ENCODE results near the gene NADK.

NADK gene

GRCh38 chr1:1786836-1787605 lies 8.8 kb upstream of the NADK start:
- no peak for DNase-seq

DNA sequence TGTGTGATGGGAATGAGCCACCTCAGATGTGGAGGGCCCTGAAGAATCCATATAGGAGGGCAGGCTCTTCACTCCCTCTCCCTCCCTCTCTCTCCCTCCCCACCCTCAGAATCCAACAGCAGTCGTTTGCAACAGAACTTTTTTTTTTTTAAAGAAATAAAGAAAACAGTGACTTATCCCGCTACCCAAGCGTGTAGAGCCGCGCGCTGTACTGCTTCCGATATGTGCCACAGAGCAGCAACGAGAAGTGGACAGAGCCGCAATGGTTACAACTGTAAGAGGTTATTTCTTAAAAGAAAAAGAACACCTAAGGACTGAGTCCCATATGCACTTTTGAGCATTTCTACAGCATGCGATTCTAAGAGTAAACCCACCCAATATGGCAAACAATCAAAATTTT lies 7.4 kb upstream of the NADK start:
- DNase-seq, result no peak

DNA sequence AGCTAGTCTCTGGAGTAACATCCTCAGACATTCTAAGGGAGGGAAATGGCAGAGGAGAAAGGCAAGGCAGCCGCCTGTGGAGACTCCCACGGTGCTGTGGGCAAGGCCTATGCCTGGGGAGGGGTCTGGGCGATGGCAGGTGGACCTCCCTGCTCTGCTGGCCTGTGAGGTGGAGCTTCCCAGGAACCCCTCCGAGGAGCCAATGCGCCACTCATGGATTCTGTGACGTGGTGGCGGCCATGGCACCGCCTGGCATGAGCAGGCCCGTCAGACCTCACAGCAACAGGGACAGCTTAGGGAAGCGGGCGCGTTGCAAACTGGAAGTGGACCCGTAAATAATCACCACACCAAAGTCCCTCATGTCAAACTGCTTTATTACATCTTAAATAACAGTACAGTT lies 6.7 kb upstream of the NADK start:
- DNase-seq, result no peak

- no peak for DNase-seq
Observed at GRCh38 chr1:1783320-1783719, 5.0 kb upstream of the NADK start.

DNA sequence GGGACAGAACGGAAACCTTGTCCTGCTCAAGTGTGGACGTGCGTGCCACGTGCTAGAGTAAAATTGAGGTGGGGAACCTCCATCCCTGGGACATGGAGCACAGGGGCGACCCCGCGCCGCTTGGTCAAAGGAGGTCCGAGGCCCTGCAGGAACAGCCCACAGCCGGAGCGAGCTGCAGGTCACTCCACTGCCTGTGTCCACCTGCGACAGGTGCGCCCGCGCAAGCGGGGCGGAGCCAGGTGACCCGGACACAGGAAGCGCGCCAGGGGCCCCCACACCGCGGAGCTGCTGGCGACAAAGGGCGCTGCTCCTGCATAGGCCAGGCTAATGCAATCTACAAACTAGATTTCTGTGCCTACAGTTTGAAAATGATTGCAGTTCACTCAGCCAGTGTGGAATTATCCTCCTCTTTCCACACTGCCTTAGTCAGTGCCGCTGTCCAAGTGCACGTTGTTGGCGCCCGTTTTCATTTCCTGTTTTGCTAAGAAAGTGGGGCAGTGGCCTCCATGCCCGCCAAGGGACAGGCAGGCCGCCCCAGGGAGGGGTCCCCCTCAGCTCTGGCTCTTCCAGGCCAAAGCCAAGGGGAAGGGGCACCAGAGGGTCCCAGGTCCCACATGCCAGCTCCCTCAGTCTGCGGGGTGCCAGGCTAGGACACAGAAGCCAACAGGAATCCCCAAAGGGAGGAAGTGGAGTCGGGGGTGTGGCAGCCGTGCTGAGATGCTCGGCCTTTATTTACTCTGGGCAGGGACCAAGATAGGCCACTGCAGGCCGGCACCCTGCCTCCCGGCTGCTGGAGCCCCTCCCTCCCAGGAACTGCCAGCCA lies 4.3 kb upstream of the NADK start:
- DNase-seq, result no peak

- no peak for DNase-seq
Observed at GRCh38 chr1:1781526-1781903, 3.2 kb upstream of the NADK start.

DNA sequence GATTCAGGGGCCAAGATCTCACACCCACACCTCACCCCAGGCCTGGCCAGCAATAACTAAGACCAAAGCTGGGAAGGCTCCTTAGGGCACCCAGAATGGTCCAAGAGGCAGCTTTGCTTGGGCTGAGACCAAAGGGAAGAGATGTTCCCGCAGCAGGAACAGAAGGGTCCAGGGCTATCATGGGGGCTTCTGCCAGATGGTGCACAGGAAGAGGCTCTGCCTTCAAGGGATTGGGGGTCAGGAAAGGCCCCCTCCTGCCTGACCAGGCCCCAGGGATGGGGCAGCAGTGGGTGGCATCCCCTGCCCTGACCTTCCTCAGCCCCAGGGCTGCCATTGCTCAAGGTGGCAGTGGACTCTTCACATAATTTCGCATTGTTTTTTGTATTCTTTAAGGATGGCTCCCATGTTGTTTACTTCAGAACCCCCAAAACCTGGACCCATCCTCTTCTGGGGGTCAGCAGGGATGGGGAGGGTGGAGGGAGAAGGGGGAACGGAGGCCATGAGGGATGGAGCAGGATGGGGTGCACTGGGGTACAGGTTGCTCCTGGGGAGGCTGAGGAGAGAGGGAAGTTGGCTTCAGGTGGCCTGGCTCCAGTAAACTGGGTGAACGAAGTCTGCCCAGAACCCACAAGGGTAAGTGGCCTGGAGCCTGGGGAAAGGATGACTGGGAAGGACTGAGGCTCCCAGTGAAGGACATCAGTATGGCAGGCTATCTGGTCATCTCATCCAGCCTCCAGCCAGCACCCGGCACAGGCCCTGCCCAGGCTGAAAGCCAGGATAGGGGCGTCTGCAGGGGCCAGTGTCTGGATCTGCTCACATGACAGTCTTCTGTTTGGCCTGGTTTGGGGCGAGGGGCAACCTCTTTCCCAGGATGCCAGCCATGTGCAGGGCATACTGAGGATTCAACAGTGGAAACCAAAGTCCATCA lies 2.6 kb upstream of the NADK start:
- no peak for DNase-seq

GRCh38 chr1:1779691-1780597 lies 1.7 kb upstream of the NADK start:
- peak; percentile 75 for DNase-seq

GRCh38 chr1:1779320-1779675 lies 1.0 kb upstream of the NADK start:
- no peak for DNase-seq

- peak; percentile 92 for DNase-seq
Observed at GRCh38 chr1:1778663-1779319, 521 bp upstream of the NADK start.

GRCh38 chr1:1777583-1777899 lies 729 bp downstream of the NADK start:
- DNase-seq, result no peak

DNA sequence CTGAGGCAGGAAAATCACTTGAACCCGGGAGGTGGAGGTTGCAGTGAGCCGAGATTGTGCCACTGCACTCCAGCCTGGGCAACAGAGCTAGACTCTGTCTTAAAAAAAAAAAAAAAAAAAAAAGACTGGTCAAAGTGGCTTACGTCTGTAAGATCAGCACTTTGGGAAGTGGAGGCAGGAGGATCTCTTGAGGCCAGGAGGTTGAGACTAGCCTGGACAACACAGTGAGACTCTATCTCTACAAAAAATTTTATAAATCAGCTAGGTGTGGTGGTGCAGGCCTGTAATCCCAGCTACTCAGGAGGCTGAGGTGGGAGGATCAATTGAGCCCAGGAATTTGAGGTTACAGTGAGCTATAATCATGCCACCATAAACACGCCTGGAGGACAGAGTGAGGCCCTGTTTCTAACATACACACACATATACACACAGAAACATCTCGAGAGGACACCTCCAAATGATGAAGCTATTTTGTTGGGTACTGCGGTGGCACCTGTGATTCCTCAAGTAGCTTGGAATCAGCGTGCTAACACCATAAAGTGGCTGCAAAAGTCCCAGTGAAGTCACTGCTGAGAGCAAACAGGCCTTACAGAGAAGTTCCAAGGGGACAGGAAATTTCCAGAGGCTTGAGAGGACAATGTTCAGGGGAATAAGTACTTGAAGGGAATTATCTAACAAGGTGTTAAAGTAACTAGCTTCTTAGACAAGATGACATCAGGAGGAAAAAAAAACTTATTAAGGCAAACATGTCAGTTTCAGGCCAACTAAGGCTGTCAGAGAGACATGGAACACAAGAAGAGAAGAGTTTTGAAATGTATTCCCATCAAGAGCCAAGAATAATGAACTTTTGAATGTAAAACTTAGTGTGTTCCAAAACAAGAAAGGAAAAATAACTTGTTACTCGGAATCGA lies 1.3 kb downstream of the NADK start:
- no peak for DNase-seq

DNA sequence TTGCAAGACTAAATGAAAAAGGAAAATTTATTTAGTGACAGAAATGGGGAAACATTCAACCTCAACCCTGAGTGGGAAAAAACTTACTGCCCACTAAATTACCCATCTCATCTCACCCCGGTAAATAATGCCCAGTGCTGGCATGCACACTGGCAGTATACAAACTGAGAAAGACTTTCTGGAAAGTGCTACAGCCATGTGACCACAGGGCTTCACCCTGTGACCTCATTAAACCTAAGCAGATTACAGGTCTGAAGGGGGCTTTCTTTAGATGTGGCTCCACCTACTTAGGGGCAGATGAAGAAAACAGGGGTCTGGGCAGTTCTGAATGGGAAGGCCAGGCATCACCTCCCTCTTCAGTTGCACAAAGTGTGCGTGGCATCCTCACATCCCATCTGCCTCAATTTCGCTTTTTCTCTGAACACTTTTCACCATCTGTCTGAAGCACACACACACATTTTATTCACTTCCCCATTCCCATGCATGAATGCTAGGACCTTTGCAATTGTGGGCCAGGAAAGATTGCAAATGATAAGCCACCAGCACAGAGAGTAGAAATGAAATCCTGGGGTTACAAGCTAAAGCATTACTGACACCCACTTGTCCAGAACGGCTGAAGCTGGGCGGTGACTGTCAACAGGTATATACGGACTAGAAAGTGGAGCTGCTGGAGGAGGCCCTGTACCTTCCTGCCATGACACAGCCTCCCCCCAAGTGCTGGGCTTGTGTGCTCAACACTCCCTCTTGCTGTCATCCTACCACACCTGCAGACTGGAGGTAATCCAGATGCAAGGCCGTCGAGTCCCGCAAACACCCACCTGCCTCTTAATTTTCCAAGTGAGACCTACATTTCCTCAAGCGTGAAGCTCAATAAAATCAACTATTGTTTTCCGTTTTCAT lies 2.7 kb downstream of the NADK start:
- DNase-seq, result no peak

DNA sequence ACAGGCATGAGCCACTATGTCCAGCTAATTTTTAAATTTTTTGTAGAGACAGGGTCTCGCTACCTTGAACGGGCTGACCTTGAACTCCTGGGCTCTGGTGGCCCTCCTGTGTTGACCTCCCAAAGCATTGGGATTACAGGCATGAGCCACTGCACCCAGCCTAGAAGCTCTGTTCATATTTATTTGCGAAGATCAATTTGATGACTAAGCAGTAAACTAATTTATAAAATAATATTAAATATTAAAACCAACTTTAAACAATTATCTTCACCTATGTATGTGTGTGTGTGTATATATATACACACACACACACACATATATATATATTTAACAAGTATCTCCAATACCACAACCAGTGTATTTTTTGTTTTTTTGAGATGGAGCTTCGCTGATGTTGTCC lies 4.4 kb downstream of the NADK start:
- DNase-seq, result no peak

DNA sequence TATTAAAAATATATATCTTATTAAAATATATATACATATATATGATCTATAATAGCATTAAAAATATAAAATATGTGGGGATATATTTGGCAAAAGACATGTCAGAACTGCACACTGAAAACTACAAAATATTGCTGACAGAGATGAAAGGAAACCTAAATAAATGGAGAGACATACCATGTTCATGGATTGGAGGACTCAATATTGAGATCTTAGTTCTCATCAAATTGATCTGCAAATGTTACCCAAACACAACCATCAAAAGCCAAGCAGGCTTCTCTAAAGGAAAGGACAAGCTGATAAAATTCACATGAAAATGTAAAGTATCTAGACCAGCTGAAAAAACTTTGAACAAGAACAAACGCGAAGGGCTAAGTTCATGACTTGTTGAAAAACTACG lies 7.2 kb downstream of the NADK start:
- no peak for DNase-seq

DNA sequence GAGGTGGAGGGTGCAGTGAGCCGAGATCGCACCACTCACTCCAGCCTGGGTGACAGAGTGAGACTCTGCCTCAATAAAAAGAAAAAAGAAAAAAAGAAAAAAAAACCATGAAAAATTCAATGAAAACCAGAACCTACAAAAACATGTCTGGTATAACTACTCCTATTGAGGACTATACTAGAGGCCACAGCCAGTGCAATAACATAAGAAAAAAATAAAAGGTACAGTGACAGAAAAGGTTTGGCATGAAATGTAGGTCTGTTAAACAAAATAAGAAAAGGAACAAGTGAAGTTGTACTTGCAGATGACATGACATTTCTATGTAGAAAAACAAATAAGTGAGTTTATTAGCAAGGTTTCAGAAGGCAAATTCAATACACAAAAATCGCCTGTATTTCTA lies 8.2 kb downstream of the NADK start:
- DNase-seq, result no peak

DNA sequence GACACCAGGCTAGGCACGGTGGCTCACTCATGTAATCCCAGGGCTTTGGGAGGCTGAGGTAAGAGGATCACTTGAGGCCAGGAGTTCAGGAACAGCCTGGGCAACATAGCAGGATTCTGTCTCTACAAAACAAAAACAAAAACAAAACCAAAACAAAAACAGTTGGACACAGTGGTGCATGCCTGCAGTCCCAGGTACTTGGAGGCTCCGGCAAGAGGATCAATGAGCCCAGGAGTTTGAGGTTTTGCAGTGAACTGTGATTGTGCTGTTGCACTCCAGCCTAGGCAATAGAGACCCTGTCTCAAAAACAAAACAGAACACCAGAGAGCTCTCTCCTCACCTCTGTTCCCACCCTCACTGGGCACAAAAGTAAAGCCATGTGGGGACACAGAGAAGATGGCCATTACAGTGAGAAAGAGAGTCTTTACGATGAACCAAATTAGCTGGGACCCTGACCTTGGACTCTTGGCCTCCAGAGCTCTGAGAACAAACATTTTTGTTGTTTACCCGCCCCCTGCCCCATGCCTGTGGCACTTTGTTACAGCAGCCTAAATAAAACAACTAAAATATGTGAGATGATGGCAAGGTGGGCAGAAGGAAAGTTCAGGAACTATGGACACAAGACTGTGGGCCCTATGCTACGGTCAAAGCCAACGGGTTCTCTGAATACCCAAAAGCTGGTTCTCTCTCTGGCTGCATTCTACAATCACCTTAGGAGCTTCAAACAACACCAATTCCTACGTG lies 9.8 kb downstream of the NADK start:
- no peak for DNase-seq

- DNase-seq, result no peak
Observed at GRCh38 chr1:1764876-1765470, 13.3 kb downstream of the NADK start.
